HG02970 (cell line): ENCODE data around the gene FLYWCH1.
"Not testable (repeated sequence)": the region's sequence is repeated elsewhere in the genome, so short reads cannot be mapped to it uniquely, and the experiment has no call there.

Experiments used
- ATAC-seq: cut with Tn5 transposase; IDR thresholded peaks from one replicate; pipeline ENCODE4 v1.9.1; 2021; ENCODE audit warnings: mild to moderate bottlenecking, moderate library complexity, moderate number of reproducible peaks; ENCODE audit not compliant: unreplicated experiment, low FRiP score

Gene FLYWCH1

DNA sequence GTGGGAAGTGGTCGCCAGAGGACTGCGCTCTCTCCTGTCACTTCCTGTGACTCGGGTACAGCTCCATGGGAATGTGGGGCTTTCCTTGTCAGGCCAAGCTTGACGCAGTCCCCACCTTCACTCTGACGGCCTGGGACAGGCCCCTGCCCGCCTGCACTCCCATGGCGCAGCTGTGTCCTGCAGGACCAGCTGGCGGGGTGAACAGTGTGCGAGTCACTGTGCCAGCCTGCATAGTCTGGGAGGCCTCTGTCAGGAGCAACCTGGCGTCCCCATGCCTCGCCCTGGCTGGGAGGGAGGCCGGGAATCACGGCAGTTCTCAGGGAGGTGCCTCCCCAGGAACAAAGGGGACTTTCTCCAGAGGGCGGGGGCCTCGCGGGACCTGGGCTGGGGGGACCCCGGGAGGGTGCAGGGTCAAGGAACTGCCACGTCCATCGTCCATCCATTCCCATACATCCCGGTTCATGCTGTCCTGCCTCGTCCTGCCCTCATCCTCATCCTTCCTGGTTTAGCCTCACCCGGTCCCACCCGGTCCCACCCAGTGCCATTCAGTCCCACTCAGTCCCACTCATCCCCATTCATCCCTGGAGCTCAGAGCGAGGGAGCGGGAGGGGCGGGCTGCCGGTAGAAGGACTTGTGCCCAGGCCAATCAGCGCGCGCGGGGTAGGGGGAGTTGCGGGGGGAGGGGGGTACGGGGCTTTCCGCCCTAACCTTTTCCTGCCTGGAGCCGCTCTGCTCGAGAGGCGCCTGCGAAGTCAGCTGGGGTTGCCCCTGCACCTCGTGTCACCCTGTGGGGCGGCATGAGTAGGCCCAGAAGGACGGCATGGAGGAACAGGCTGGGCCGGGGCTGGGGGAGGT lies 13.4 kb downstream of the FLYWCH1 start:
- no peak for ATAC-seq

DNA sequence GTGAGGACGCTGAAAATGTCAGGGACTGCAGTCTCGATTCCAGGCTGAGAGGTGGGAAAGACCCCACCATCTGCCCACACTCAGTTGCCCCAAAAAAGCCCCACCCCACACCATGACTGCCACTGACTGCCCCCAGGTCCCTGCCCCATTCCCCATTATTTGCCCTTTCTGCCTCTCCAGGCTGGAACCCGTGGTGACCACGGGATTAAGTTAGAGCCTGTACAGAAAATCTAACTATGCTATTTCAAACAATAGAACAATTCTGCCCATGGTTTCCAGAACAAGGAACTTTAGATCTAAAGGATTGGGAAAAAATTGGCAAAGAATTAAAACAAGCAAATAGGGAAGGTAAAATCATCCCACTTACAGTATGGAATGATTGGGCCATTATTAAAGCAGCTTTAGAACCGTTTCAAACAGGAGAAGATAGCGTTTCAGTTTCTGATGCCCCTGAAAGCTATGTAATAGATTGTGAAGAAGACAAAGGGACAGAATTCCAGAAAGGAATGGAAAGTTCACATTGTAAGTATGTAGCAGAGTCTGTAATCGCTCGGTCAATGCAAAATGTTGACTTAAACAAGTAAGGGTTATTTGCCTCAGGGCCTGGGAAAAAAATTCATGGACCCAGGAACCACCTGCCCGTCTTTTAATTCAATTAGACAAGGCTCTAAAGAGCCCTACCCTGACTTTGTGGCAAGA lies 14.4 kb downstream of the FLYWCH1 start:
- no peak for ATAC-seq

DNA sequence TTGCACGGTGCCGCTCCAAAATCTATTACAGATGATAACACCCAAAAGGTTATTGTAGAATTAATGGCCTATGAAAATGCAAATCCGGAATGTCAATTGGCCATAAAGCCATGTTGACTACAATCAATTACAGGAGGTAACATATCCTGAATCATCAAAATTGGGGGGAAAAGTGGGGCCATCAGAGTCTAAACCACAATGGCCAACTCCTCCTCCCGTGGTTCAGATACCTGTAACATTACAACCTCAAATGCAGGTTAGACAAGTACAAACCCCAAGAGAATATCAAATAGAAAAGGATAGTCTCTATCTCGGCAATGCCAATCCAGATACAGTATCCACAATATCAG lies 14.9 kb downstream of the FLYWCH1 start:
- ATAC-seq, result no peak

DNA sequence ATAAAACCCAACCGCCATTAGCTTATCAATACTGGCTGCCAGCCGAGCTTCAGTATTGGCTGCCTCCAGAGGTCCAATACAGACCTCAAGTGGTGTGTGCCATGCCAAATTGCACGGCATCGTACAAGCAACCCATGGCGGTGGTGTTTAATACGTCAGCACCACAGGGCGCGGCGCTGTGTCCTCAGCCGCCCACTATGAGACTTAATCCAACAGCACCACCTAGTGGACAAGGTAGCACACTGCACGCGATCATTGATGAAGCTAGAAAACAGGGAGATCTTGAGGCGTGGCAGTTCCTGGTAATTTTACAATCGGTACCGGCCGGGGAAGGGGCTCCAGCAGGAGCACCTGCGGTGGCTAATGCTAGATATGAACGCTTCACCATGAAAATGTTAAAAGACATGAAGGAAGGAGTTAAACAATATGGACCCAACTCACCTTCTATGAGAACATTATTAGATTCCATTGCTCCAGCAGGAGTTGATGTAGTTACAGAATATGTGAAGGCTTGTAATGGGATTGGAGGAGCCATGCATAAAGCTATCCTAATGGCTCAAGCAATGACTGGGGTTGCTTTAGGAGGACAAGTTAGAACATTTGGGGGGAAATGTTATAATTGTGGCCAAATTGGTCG lies 15.4 kb downstream of the FLYWCH1 start:
- no peak for ATAC-seq

DNA sequence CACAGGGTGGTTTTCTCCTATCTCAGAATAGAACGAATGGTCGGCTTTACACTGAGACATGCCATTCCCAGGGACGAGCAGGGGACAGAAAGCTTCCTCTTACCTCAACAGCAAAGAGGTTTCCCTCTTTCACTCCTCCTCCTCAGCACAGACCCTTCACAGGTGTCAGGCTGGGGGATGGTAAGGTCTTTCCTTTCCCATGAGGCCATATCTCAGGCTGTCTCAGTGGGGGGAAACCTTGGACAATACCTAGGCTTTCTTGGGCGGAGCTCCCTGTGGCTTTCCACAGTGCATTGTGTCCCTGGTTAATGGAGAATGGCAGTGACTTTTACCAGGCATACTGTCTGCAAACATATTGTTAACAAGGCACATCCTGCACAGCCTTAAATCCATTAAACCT lies 16.4 kb downstream of the FLYWCH1 start:
- ATAC-seq, result not testable (repeated sequence)

DNA sequence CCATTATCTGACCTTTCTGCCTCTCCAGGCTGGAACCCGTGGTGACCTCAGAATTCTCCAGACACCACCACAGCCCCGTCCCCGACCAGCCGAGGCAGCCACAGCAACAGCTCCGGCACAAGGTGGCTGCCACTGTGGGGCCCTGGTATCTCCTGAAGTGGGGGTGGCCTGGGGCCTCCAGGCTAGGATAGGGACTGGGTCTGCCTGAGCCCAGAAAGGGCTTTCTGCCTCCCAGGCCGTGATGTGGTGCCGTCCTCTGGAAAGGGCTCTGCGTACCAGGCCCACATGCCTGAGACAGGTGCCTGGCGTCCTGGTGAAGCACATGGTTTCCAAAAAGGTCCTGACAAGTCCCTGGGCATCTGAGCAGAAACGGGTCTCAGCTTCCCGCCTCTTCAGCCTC lies 17.1 kb downstream of the FLYWCH1 start:
- ATAC-seq, result no peak

DNA sequence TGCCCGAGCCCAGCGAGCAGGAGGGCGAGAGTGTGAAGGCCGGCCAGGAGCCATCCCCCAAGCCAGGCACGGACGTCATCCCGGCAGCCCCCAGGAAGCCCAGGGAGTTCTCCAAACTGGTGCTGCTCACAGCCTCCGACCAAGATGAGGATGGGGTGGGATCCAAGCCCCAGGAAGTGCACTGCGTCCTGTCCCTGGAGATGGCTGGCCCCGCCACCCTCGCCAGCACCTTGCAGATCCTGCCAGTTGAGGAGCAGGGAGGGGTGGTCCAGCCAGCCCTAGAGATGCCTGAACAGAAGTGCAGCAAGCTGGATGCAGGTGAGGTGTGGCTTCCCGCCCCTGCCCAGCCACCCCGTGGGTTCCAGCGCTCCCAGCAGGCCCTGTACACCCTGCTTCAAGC lies 18.0 kb downstream of the FLYWCH1 start:
- no peak for ATAC-seq

DNA sequence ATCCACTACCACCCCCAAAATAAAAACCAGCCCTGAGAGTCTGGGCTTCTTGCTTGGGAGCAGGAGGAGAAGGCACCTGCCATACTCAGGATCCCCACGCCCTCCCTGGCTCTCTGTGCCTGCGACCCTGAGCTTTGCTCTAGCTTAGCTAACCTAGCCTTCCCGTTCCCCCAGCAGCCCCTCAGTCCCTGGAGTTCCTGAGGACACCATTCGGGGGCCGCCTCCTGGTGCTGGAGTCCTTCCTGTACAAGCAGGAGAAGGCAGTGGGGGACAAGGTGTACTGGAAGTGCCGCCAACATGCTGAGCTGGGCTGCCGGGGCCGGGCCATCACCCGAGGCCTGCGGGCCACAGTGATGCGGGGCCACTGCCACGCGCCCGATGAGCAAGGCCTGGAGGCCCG lies 18.5 kb downstream of the FLYWCH1 start:
- ATAC-seq, result no peak

DNA sequence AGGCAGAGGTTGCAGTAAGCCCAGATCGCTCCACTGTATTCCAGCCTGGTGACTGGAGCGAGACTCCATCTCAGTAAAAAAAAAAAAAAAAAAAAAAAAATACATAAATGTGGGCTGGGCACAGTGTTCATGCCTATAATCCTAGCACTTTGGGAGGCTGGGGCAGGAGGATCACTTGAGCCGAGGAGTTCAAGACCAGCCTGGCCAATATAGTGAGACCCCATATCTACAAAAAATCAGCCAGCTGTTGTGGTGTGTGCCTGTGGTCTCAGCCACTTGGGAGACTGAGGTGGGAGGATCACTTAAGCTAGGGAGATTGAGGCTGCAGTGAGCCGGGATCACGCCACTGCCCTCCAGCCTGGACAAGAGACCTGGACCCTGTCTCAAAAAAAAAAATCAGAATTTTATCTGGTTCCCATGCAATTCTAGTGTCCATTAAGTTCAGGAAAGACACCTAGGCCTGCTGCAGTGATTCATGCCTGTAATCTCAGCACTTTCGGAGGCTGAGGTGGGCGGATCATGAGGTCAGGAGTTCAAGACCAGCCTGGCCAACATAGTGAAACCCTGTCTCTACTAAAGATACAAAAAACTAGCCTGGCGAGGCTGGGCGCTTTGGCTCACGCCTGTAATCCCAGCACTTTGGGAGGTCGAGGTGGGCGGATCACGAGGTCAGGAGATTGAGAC lies 19.6 kb downstream of the FLYWCH1 start:
- ATAC-seq, result not testable (repeated sequence)

DNA sequence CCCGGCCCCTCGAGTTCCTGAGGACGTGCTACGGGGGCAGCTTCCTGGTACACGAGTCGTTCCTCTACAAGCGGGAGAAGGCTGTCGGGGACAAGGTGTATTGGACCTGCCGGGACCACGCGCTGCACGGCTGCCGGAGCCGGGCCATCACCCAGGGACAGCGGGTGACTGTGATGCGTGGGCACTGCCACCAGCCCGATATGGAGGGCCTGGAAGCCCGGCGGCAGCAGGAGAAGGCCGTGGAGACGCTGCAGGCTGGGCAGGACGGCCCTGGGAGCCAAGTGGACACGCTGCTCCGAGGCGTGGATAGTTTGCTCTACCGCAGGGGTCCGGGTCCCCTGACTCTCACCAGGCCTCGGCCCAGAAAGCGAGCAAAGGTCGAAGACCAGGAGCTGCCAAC lies 21.4 kb downstream of the FLYWCH1 start:
- no peak for ATAC-seq

DNA sequence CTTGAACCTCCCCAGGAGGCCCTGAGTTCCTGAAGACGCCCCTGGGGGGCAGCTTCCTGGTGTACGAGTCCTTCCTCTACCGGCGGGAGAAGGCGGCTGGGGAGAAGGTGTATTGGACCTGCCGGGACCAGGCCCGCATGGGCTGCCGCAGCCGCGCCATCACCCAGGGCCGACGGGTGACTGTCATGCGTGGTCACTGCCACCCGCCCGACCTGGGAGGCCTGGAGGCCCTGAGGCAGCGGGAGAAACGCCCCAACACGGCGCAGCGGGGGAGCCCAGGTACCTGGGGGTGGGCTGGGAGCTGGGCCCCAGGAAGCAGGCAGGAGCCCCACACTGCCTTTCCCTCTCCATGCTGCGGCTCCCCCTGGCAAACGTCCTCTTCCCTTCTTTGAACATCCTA lies 22.0 kb downstream of the FLYWCH1 start:
- no peak for ATAC-seq

DNA sequence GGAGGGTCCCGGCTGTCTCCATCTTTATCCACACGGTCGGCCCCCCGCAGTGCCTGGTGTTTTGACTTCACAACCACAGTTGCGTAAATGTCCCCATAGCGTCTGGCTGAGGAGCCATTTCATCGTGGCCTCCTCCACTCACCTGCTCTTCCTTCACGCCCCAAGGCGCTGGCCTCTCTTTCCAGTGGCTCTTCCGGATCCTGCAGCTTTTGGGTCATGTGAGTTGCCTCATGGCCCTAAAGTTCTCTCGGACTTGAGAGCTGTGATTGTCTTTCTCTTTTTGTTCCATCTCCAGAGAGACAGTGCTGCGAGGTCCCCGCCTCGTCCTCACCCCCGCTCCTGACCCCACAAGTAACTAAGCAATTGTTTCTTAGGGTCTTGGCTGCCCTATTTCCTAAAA lies 22.7 kb downstream of the FLYWCH1 start:
- ATAC-seq, result no peak

DNA sequence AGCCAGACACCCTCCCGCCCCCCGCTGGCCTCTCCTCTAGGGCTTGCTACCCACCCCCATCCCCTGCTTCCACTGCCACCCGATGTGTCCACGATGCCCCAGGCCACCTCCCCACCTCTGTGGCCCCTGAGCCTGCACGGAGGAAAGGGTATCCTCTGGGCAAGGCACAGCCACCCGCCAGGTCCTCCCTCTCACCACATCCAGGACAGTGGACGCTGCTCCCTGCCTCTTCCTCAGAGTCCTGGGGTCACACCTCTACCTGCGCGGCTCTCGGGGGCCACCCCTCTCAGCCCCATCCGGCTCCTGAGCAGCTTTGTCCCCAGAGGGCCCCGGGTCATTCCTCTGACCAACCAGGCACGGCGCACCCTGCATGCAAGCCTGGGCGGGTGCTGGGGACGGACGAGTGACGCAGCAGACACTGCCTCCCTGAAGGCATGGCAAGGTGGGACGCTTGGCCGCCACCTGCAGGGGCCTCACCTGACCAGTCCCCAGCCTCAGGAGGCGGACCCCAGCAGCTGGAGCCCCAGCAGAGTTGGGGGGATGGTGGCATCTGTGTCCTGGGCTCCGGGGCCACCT lies 24.8 kb downstream of the FLYWCH1 start:
- no peak for ATAC-seq

DNA sequence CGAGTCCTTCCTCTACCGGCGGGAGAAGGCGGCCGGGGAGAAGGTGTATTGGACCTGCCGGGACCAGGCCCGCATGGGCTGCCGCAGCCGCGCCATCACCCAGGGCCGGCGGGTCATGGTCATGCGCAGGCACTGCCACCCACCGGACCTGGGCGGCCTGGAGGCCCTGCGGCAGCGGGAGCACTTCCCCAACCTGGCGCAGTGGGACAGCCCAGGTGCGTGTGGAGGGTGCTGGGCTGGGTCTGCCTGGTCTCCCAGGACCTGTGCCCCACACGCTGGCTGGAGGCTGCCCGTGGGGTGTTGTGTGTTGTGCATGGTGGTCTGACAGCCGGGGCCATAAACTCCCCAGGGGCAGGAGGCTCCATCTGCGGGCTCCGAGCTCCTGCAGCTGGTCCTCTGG lies 25.4 kb downstream of the FLYWCH1 start:
- ATAC-seq, result no peak

DNA sequence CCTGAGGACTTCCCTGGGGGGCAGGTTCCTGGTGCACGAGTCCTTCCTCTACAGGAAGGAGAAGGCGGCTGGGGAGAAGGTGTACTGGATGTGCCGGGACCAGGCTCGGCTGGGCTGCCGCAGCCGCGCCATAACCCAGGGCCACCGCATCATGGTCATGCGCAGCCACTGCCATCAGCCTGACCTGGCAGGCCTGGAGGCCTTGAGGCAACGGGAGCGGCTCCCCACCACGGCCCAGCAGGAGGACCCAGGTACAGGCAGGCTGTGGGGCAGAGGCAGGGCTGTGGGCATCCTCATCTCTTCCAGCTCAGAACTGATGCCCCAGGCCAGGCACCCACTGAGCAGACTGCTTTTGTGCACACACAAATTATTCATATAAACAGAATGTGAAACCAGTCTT lies 26.5 kb downstream of the FLYWCH1 start:
- no peak for ATAC-seq

DNA sequence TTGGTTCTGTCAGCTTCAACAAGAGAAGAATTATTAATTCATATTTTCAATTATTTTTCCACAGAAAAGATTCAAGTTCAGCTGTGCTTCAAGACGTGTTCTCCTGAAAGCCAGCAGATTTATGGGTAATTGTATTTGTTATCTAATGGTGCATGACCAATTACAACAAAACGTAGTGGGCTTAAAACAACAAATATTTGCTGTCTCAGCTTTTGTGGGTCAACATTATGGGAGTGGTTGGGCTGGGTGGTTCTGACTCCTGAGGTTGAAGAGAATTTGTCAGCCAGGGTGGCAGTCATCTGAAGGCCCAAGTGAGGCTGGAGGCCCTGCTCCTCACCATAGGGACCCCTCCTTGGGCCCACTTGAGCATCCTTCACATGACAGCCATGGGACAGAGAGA lies 28.2 kb downstream of the FLYWCH1 start:
- no peak for ATAC-seq

DNA sequence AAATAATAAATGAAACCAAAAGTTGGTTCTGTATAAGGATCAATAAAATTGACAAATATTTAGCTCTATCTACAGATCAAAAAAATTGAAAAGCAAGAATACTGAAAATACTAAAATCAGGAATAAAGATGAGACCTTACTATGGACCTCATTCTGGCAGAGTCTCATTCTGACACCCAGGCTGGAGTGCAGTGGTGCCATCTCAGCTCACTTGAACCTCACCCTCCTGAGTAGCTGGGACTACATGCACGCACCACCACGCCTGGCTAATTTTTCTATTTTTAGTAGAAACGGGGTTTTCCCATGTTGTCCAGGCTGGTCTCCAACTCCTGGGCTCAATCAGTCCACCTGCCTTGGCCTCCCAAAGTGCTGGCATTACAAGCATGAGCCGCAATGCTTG lies 30.3 kb downstream of the FLYWCH1 start:
- no peak for ATAC-seq

DNA sequence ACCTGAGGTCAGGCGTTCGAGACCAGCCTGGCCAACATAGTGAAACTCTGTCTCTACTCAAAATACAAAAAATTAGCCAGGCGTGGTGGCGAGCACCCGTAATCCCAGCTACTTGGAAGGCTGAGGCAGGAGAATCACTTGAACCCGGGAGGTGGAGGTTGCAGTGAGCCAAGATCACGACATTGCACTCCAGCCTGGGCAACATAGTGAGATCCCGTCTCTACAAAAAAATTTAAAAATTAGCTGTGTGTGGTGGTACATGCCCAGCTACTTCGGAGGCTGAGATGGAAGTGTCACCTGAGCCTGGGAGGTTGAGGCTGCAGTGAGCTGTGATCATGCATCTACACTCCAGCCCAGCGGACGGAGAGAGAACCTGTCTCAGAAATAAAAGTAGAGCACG lies 32.0 kb downstream of the FLYWCH1 start:
- not testable (repeated sequence) for ATAC-seq

DNA sequence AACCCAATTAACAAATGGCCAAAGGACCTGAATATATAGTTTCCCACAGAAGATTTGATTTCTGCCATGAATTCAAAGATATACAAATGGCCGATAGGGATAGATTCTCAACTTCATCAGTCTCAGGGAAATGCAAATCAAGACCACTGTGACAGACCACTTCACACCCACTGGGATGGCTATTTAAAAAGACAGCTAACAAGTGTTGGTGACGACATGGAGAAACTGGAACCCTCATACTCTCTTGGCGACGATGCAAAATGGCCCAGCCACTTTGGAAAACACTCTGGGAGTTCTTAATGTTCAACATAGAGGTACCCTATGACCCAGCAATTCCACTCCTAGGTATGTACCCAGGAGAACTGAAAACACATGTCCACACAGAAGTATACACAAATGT lies 34.9 kb downstream of the FLYWCH1 start:
- ATAC-seq, result no peak

DNA sequence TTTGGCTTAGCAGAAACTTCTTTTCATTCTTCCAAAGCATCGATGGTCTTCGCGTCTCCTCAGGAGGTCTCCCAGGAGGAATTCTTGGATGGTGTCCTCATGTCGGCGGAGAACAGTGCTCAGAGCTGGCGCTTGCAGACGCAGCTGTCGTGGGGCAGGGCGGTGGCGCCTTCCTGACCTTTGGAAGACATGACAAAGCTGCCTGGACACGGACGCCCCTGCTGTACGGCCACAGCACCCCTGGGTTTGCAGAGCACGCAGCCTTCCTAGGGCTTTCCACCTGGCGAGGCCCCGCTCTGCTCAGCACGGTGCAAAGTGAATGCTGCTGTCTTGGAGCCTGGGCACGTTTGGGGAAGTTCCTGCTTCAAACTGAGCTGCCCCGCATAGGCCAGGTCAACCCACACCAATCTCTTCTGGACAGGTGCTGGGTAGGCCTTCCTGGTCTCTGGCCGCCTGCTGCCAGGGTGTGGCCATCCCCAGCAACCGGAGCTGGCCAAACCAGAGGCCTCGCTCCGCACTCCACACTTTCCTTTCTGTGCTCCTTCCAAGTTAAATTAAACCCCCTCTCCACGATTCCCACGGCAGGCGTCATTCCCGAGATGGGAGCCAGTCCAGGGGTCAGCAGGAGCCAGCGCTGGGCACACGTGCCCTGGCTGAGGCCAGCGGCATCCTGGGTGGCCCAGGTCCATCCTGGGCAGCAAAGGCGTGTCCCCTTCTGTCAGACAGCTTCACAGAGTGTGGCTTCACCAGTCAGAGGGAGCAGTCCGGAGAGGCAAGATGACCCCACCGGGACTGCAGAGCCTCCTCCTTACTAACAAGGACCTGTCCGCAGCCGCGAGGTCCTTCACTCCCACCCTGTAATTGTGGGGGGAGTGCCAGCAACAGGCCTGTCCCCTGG lies 37.3 kb downstream of the FLYWCH1 start:
- no peak for ATAC-seq
